Measurements from ENCODE around the gene KCNQ1OT1.
"Not testable (repeated sequence)": the region's sequence is repeated elsewhere in the genome, so short reads cannot be mapped to it uniquely, and the experiment has no call there.

Gene KCNQ1OT1

GRCh38 chr11:2650343-2650867 lies 49.4 kb downstream of the KCNQ1OT1 start:
- Histone ChIP-seq H3K36me3 (ENCODE audit: control insufficient read depth in 1 of 2, insufficient read depth in 2 of 2, low read length in 2 of 2) (no peaks in the 10 kb centered on the region), H3K4me3 (ENCODE audit: low read depth in 1 of 2, low read length in 2 of 2) (no peak overlapping the region), H3K4me1 (ENCODE audit: control insufficient read depth in 1 of 2, insufficient read depth in 2 of 2, low read length in 2 of 2) (no peaks in the 10 kb centered on the region), H3K27ac (ENCODE audit: low read length) (no peak overlapping the region), H3K9me3 (ENCODE audit: control insufficient read depth in 1 of 2, low read length in 2 of 2) (peaks cover 15 to 44% of the 10 kb centered on the region in 2 donors), H3K27me3 (ENCODE audit: low read depth, low read length) (no peaks in the 10 kb centered on the region)

- Histone ChIP-seq H3K9me3 (ENCODE audit: control insufficient read depth in 1 of 2, low read length in 2 of 2) (peaks cover 16 to 49% of the 10 kb centered on the region in 2 donors), H3K27ac (ENCODE audit: low read length) (no peak overlapping the region), H3K4me1 (ENCODE audit: control insufficient read depth in 1 of 2, insufficient read depth in 2 of 2, low read length in 2 of 2) (no peaks in the 10 kb centered on the region), H3K36me3 (ENCODE audit: control insufficient read depth in 1 of 2, insufficient read depth in 2 of 2, low read length in 2 of 2) (no peaks in the 10 kb centered on the region), H3K4me3 (ENCODE audit: low read depth in 1 of 2, low read length in 2 of 2) (peak overlapping the region in 1 of 2 donors; percentile 21), H3K27me3 (ENCODE audit: low read depth, low read length) (no peaks in the 10 kb centered on the region)
These were observed 49.9 kb downstream of the KCNQ1OT1 start for GRCh38 chr11:2649848-2650247.

- Histone ChIP-seq H3K9me3 (ENCODE audit: control insufficient read depth in 1 of 2, low read length in 2 of 2) (peaks cover 20 to 52% of the 10 kb centered on the region in 2 donors), H3K27me3 (ENCODE audit: low read depth, low read length) (no peaks in the 10 kb centered on the region), H3K36me3 (ENCODE audit: control insufficient read depth in 1 of 2, insufficient read depth in 2 of 2, low read length in 2 of 2) (no peaks in the 10 kb centered on the region), H3K27ac (ENCODE audit: low read length) (no peak overlapping the region), H3K4me1 (ENCODE audit: control insufficient read depth in 1 of 2, insufficient read depth in 2 of 2, low read length in 2 of 2) (no peaks in the 10 kb centered on the region), H3K4me3 (ENCODE audit: low read depth in 1 of 2, low read length in 2 of 2) (peak overlapping the region in 1 of 2 donors; percentile 21)
These were observed 50.4 kb downstream of the KCNQ1OT1 start for GRCh38 chr11:2649400-2649799.

- Histone ChIP-seq H3K4me1 (ENCODE audit: control insufficient read depth in 1 of 2, insufficient read depth in 2 of 2, low read length in 2 of 2) (no peaks in the 10 kb centered on the region), H3K36me3 (ENCODE audit: control insufficient read depth in 1 of 2, insufficient read depth in 2 of 2, low read length in 2 of 2) (no peaks in the 10 kb centered on the region), H3K9me3 (ENCODE audit: control insufficient read depth in 1 of 2, low read length in 2 of 2) (peaks cover 30 to 63% of the 10 kb centered on the region in 2 donors), H3K27me3 (ENCODE audit: low read depth, low read length) (no peaks in the 10 kb centered on the region), H3K4me3 (ENCODE audit: low read depth in 1 of 2, low read length in 2 of 2) (no peak overlapping the region), H3K27ac (ENCODE audit: low read length) (no peak overlapping the region)
These were observed 51.8 kb downstream of the KCNQ1OT1 start for GRCh38 chr11:2647953-2648352.

GRCh38 chr11:2647167-2647566 lies 52.6 kb downstream of the KCNQ1OT1 start:
- H3K4me1 ChIP-seq (ENCODE audit: control insufficient read depth in 1 of 2, insufficient read depth in 2 of 2, low read length in 2 of 2): no peaks in the 10 kb centered on the region
- H3K4me3 ChIP-seq (ENCODE audit: low read depth in 1 of 2, low read length in 2 of 2): peak overlapping the region in 1 of 2 donors; percentile 24
- H3K36me3 ChIP-seq (ENCODE audit: control insufficient read depth in 1 of 2, insufficient read depth in 2 of 2, low read length in 2 of 2): no peaks in the 10 kb centered on the region
- no peak overlapping the region for H3K27ac ChIP-seq (ENCODE audit: low read length)
- peaks cover 30 to 65% of the 10 kb centered on the region in 2 donors for H3K9me3 ChIP-seq (ENCODE audit: control insufficient read depth in 1 of 2, low read length in 2 of 2)
- H3K27me3 ChIP-seq (ENCODE audit: low read depth, low read length): no peaks in the 10 kb centered on the region

- peaks cover 35 to 68% of the 10 kb centered on the region in 2 donors for H3K9me3 ChIP-seq (ENCODE audit: control insufficient read depth in 1 of 2, low read length in 2 of 2)
- H3K27me3 ChIP-seq (ENCODE audit: low read depth, low read length): no peaks in the 10 kb centered on the region
- no peaks in the 10 kb centered on the region for H3K36me3 ChIP-seq (ENCODE audit: control insufficient read depth in 1 of 2, insufficient read depth in 2 of 2, low read length in 2 of 2)
- no peak overlapping the region for H3K4me3 ChIP-seq (ENCODE audit: low read depth in 1 of 2, low read length in 2 of 2)
- no peaks in the 10 kb centered on the region for H3K4me1 ChIP-seq (ENCODE audit: control insufficient read depth in 1 of 2, insufficient read depth in 2 of 2, low read length in 2 of 2)
- no peak overlapping the region for H3K27ac ChIP-seq (ENCODE audit: low read length)
These were observed 54.0 kb downstream of the KCNQ1OT1 start for GRCh38 chr11:2645779-2646118.

- H3K4me3 ChIP-seq (ENCODE audit: low read depth in 1 of 2, low read length in 2 of 2): peak overlapping the region in 1 of 2 donors; percentile 48
- H3K36me3 ChIP-seq (ENCODE audit: control insufficient read depth in 1 of 2, insufficient read depth in 2 of 2, low read length in 2 of 2): no peaks in the 10 kb centered on the region
- no peak overlapping the region for H3K27ac ChIP-seq (ENCODE audit: low read length)
- H3K9me3 ChIP-seq (ENCODE audit: control insufficient read depth in 1 of 2, low read length in 2 of 2): peaks cover 30 to 71% of the 10 kb centered on the region in 2 donors
- H3K4me1 ChIP-seq (ENCODE audit: control insufficient read depth in 1 of 2, insufficient read depth in 2 of 2, low read length in 2 of 2): no peaks in the 10 kb centered on the region
- no peaks in the 10 kb centered on the region for H3K27me3 ChIP-seq (ENCODE audit: low read depth, low read length)
These were observed 54.7 kb downstream of the KCNQ1OT1 start for GRCh38 chr11:2644844-2645778.

GRCh38 chr11:2643746-2644145 lies 56.0 kb downstream of the KCNQ1OT1 start:
- no peaks in the 10 kb centered on the region for H3K4me1 ChIP-seq (ENCODE audit: control insufficient read depth in 1 of 2, insufficient read depth in 2 of 2, low read length in 2 of 2)
- peak overlapping the region in 1 of 2 donors; percentile 45 for H3K4me3 ChIP-seq (ENCODE audit: low read depth in 1 of 2, low read length in 2 of 2)
- H3K27me3 ChIP-seq (ENCODE audit: low read depth, low read length): no peaks in the 10 kb centered on the region
- peaks cover 21 to 68% of the 10 kb centered on the region in 2 donors for H3K9me3 ChIP-seq (ENCODE audit: control insufficient read depth in 1 of 2, low read length in 2 of 2)
- no peaks in the 10 kb centered on the region for H3K36me3 ChIP-seq (ENCODE audit: control insufficient read depth in 1 of 2, insufficient read depth in 2 of 2, low read length in 2 of 2)
- no peak overlapping the region for H3K27ac ChIP-seq (ENCODE audit: low read length)

GRCh38 chr11:2641623-2642022 lies 58.2 kb downstream of the KCNQ1OT1 start:
- H3K36me3 ChIP-seq (ENCODE audit: control insufficient read depth in 1 of 2, insufficient read depth in 2 of 2, low read length in 2 of 2): no peaks in the 10 kb centered on the region
- H3K4me3 ChIP-seq (ENCODE audit: low read depth in 1 of 2, low read length in 2 of 2): no peak overlapping the region
- no peaks in the 10 kb centered on the region for H3K4me1 ChIP-seq (ENCODE audit: control insufficient read depth in 1 of 2, insufficient read depth in 2 of 2, low read length in 2 of 2)
- H3K27me3 ChIP-seq (ENCODE audit: low read depth, low read length): no peaks in the 10 kb centered on the region
- H3K27ac ChIP-seq (ENCODE audit: low read length): no peak overlapping the region
- peaks cover 21 to 58% of the 10 kb centered on the region in 2 donors for H3K9me3 ChIP-seq (ENCODE audit: control insufficient read depth in 1 of 2, low read length in 2 of 2)

- H3K36me3 ChIP-seq (ENCODE audit: control insufficient read depth in 1 of 2, insufficient read depth in 2 of 2, low read length in 2 of 2); H3K4me1 ChIP-seq (ENCODE audit: control insufficient read depth in 1 of 2, insufficient read depth in 2 of 2, low read length in 2 of 2); H3K27ac ChIP-seq (ENCODE audit: low read length); H3K27me3 ChIP-seq (ENCODE audit: low read depth, low read length): not testable (repeated sequence)
- H3K4me3 ChIP-seq (ENCODE audit: low read depth in 1 of 2, low read length in 2 of 2): peak overlapping the region in 1 of 2 donors; percentile 35
- peaks cover 19 to 41% of the 10 kb centered on the region in 2 donors for H3K9me3 ChIP-seq (ENCODE audit: control insufficient read depth in 1 of 2, low read length in 2 of 2)
These were observed 60.0 kb downstream of the KCNQ1OT1 start for GRCh38 chr11:2639763-2640162.

- peak overlapping the region in 1 of 2 donors; percentile 13 for H3K4me3 ChIP-seq (ENCODE audit: low read depth in 1 of 2, low read length in 2 of 2)
- no peaks in the 10 kb centered on the region for H3K27me3 ChIP-seq (ENCODE audit: low read depth, low read length)
- H3K9me3 ChIP-seq (ENCODE audit: control insufficient read depth in 1 of 2, low read length in 2 of 2): peaks cover 15 to 29% of the 10 kb centered on the region in 2 donors
- H3K36me3 ChIP-seq (ENCODE audit: control insufficient read depth in 1 of 2, insufficient read depth in 2 of 2, low read length in 2 of 2): no peaks in the 10 kb centered on the region
- H3K4me1 ChIP-seq (ENCODE audit: control insufficient read depth in 1 of 2, insufficient read depth in 2 of 2, low read length in 2 of 2): no peaks in the 10 kb centered on the region
- H3K27ac ChIP-seq (ENCODE audit: low read length): no peak overlapping the region
These were observed 68.6 kb downstream of the KCNQ1OT1 start for GRCh38 chr11:2631161-2631560.
